ENCODE measurements around the gene KLHL1. TPM values are rescaled to one million over a fixed set of nuclear protein-coding genes. Genes with fewer than 3 reads are reported as not detected.
"Not testable (repeated sequence)": the region's sequence is repeated elsewhere in the genome, so short reads cannot be mapped to it uniquely, and the experiment has no call there.

Gene KLHL1
- not detected in 2 replicates for total RNA-seq (2014; rRNA removed)
- not detected for polyA plus RNA-seq (2012)

DNA sequence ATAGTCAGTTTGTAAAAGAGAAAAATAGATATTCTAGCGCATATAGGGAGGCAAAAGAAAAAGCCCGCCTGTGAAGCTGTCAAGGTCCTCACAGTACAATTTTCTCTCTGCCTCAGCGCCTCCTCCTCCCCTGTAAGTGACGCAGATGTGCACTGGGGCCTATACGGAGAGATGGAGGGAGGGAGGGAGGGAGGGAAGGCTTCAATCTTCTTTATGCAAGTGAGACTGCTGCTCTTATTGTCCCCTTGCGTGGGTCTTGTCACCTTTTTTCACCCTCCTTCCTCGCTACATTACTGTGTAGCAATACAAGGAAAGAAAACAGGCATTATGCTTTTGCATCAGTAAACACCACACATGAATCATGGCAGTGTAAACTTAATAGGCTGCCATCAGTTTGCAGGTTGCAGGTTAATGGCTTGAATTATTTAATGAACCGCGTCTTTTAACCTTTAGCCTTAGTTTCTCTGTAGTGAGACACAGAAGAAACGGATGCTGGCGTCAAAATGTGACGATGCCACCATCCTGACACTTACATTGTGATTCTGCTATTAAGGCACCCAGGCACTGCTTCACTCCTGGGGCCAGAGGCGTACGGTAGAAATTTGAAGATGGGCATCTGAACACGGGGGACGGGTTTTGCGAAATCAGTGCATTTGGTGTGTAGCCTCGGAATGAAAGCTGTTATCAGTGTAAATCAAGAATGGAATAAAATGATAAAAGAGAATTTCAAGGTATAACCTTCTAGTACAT lies at the start of gene KLHL1:
Gene KLHL1 (minus strand): TSS at position 97 of the 750 bp plus-strand sequence. CDS start 753 bp downstream, outside the sequence.
- no peak for DNase-seq (ENCODE audit: low read depth)

- DNase-seq (ENCODE audit: low read depth) = not testable (repeated sequence)
These were observed 34.4 kb upstream of the KLHL1 start for GRCh38 chr13:70142658-70143057.

DNA sequence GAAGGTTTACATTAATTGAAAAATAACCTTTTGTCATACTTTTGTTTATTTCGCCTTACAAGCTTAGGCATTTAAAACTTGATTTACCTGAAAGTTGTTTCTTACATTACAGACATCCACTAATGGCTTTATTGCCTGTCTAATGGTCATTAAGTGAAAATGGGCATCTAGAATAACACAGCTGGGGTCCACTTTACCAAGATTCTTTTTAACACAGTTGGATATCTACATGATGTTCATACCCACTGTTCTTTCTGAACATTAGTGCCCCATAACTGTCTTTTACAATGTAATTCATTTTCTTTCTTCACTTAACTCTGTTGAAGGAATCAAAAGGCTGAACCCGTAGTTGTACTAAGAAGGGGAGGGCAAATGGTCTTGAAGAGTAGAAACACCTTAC lies 19.8 kb upstream of the KLHL1 start:
- no peak for DNase-seq (ENCODE audit: low read depth)

DNA sequence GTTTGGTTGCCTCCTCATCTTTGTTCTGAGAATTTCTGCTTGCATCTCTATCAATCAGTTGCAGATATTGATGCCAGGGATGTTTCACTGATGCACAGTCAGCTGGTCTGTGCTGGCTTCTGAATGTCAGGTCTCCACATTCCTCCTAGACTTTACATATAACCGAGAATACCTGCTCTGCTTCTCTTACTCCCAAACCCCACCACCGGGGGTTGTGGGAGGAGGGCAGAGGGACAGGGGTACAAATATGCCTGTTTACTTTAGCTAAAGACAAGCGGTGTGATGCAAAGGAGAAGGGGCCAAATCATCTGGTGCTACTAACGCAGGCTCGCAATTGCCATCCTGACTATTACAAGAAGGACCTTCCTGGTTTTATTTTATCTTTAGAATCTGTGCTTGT lies 17.4 kb upstream of the KLHL1 start:
- no peak for DNase-seq (ENCODE audit: low read depth)

- no peak for DNase-seq (ENCODE audit: low read depth)
These were observed 9.2 kb upstream of the KLHL1 start for GRCh38 chr13:70117338-70117905.

GRCh38 chr13:70107498-70108281 lies 562 bp downstream of the KLHL1 start, which contains the start of gene ATXN8OS:
Gene ATXN8OS (plus strand): TSS chr13:70107826.
- no peak for DNase-seq (ENCODE audit: low read depth)

DNA sequence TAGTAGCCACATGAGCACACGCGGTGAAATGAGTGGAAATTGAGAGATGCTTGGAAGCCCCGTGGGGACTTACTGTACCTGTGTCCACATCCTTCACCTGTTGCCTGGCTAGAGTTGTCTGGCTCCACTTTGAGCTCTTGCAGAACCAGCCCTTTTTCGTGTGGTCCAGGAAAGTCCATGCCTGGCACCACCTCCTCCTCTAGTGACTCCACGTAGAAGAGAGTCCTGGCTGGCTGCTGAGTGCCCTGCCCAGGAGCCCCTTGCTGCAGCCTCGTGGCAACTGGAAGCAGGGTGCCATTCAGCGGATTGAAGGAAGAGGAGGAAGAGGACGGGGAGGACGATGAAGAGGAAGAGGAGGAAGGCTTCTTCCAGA lies 1.1 kb downstream of the KLHL1 start:
- DNase-seq (ENCODE audit: low read depth) = no peak

DNA sequence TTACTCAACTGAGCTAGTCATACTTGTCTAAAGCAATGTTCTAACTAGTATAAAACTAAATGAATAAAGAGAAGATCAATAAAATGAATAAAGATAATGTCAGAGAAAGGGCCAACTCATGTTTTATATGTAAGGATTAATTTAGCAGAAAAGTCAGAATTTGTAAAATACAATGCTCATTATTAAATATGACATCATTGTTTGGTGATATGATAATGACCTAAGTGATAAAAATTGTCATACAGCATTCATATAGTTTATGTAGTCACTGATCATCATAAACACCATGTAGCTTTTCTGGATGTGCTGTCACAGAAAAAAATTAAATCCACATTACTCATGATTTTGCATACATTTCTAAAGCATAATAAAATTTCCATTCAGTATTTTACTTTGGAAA lies 3.8 kb downstream of the KLHL1 start:
- DNase-seq (ENCODE audit: low read depth) = no peak

DNA sequence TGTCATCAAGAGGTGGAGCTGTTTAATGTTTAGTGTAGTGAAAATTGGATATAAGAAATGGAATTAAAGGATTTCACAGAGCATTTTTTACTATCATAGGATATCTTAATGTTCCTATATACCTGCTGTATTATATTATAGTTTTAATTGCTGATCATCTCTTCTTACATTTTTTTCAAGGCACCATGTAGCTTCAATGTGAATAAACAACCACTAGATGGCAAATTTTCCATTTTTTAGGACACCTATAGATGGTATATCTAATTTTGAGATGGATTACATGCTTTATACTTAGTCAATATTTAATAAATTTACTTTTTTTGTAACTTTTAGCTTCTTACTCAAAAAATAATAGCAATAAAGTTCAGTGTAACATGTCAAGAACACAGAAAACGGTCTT lies 9.6 kb downstream of the KLHL1 start:
- DNase-seq (ENCODE audit: low read depth) = no peak

DNA sequence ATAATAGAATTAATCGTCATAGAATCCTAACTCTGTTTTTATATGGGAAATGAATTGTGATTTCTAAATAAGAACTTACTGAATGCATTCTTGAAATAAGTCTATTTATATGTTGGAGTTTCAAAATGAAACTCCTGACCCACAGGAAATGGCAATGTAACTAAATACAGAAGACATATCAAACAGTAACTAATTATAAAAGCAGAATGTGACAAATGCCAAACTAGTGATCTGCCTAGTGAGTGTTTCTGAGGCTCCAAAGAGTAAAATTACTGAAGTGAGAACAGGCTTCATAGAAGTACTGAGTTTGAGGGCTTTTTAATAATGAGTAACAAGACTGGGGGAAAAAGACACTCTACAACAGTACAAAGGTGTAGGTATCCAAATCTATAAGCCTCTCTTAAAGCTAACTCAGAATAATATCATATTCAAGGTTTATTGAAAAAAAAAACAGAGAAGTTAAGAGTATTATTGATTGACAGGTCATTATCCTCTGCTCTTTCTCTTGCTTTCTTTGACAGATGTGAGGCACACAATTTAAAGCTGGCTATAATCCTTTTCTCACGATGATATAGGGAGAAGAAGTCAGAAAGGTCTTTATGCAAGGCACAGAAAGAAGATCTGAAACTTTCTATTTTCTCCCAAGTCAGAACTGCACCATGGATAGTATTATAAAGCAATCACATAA lies 18.1 kb downstream of the KLHL1 start:
- no peak for DNase-seq (ENCODE audit: low read depth)

GRCh38 chr13:70088926-70089325 lies 19.3 kb downstream of the KLHL1 start:
- DNase-seq (ENCODE audit: low read depth) = no peak

DNA sequence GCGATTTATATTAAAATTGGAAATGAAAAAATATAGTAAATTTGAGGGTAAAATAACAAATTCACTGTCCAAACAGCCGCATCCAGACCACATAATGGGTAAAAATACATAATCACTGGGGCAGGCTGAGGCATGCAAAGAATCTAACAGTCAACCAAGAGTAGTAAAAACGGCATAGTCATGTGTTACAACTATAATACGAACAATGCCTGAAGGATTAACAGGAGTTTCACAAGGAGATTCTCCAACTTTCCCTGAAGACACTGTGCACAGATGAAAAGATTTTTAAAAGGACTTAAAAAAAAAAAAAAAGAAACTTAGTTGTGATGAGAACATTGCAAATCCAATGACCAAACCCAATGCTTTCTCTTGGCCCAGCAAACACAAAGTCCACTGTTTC lies 21.0 kb downstream of the KLHL1 start:
- DNase-seq (ENCODE audit: low read depth) = no peak

DNA sequence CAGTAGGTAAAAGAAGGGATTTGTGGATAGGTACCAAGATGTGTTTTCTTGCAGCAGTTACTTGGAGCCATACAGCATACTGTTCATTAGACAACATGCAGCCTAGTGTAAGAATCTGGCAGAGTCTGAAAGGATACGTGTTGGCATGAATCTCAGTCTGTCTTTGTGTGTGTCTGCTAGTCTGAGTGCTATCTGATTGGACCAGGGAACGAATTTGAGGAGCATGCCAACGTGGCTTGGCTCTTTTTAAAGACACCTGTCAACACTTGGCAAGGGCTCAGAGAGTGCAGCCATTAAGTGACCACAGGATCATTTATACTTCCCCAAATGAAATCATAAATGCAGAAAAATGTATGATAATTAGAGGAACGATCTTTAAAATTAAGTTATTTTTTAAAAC lies 28.2 kb downstream of the KLHL1 start:
- DNase-seq (ENCODE audit: low read depth) = no peak

DNA sequence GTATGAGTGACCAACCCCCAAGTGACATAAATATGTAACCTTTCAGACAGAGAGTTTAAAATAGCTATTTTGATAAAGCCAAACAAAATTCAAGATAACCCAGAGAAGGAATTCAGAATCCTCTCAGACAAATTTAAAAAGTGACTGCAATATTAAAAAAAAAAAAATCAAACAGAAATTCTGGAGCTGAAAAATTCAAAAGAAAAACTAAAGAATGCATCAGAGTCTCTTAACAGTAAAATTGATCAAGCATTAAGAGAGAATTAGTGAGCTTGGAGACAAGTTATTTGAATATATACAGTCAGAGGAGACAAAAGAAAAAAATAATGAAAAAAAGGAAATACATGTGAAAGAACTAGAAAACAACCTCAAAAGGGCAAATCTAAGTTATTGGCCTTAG lies 53.7 kb downstream of the KLHL1 start:
- DNase-seq (ENCODE audit: low read depth) = no peak

GRCh38 chr13:70051531-70051930 lies 56.7 kb downstream of the KLHL1 start:
- no peak for DNase-seq (ENCODE audit: low read depth)

GRCh38 chr13:70043685-70044084 lies 64.6 kb downstream of the KLHL1 start:
- no peak for DNase-seq (ENCODE audit: low read depth)

- DNase-seq (ENCODE audit: low read depth) = no peak
These were observed 66.1 kb downstream of the KLHL1 start for GRCh38 chr13:70042193-70042592.

GRCh38 chr13:70034286-70034685 lies 74.0 kb downstream of the KLHL1 start:
- no peak for DNase-seq (ENCODE audit: low read depth)

DNA sequence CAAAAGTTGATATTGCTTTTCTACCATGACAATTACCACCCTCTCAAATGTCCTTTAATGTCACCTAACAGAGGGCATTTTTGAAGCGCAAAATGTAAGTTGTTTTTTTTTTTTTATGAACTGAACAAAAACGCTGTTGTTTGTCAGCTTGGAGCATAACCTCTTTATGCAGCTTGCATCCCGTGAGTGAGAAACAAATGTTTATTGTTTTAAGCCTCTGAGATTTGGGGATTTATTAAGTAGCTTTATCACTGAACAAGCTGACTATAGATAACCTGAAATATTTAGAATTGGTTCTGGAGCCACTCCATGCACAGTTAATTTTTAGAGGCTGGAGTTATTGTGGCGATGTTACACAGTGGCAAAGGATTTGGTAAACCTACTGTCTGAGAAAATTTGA lies 80.7 kb downstream of the KLHL1 start:
- no peak for DNase-seq (ENCODE audit: low read depth)

GRCh38 chr13:70023516-70023915 lies 84.7 kb downstream of the KLHL1 start:
- no peak for DNase-seq (ENCODE audit: low read depth)

DNA sequence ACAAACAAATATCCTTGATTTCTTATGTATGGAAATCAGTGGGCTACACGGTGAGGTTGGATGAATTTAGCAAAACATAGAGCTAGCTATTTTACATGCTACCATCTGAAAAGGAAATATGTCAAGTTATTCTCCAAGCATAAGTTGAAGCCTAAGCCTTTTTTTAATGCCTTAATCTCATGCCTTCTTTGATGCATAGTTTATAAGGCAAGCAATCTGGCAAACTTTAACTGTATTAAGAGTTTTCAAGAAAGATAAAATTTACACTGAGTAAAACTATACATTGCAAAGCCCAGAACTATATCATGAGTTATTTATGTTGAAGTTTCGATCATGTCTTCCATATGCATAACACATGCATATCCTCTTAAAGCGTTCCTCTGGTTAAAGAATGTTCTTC lies 85.6 kb downstream of the KLHL1 start:
- no peak for DNase-seq (ENCODE audit: low read depth)

- DNase-seq (ENCODE audit: low read depth) = no peak
These were observed 92.1 kb downstream of the KLHL1 start for GRCh38 chr13:70016116-70016515.
